Natural killer cell treated with Interleukin-12 subunit alpha and Interleukin-12 subunit beta and Interleukin-15 and Interleukin-18, amount 100 ng/mL, for 72 hours (primary cell): Measurements from ENCODE around the gene ING3. TPM values are rescaled to one million over a fixed set of nuclear protein-coding genes. Genes with fewer than 3 reads are reported as not detected.
"Not testable (repeated sequence)": the region's sequence is repeated elsewhere in the genome, so short reads cannot be mapped to it uniquely, and the experiment has no call there.

ENCODE experiments used
- ATAC-seq, 2 donors: fragments of 150-1000 bp; cut with Tn5 transposase in 1 of 2; sonication (Bioruptor Pico), chemical (Tn5 transposase) in 1 of 2; 2 replicates each; pipeline ENCODE4 v1.10.0; 2021
- DNase-seq: peaks from one replicate; pipeline ENCODE4 v3.0.0; 2022; ENCODE audit warnings: low spot score
- H3K27ac Mint-ChIP-seq, 2 donors: 1 replicate in 1 of 2; 2 replicates in 1 of 2; pipeline ENCODE4 v1.8.0; 2022; ENCODE audit warnings: mixed read lengths in 2 of 2, mild to moderate bottlenecking in 1 of 2, moderate library complexity in 1 of 2
- H3K27me3 Mint-ChIP-seq, 2 donors: 1 replicate in 1 of 2; 2 replicates in 1 of 2; pipeline ENCODE4 v1.8.0; 2022; ENCODE audit warnings: mixed read lengths in 2 of 2
- H3K36me3 Mint-ChIP-seq: one replicate; pipeline ENCODE4 v1.8.0; 2022; ENCODE audit warnings: mixed read lengths
- H3K4me1 Mint-ChIP-seq, 2 donors: 1 replicate in 1 of 2; 2 replicates in 1 of 2; pipeline ENCODE4 v1.8.0; 2022; ENCODE audit warnings: low read depth in 2 of 2, mixed read lengths in 2 of 2, mild to moderate bottlenecking in 1 of 2
- H3K4me3 Mint-ChIP-seq: one replicate; pipeline ENCODE4 v1.8.0; 2022; ENCODE audit warnings: mixed read lengths
- H3K9me3 Mint-ChIP-seq: 2 replicates; pipeline ENCODE4 v1.8.0; 2022; ENCODE audit warnings: mixed read lengths
- total RNA-seq, 2 donors: library from RNA; stranded (reverse); gene quantifications; one replicate each; pipeline ENCODE4 v1.2.3, GENCODE V29; 2022

ING3 gene
- total RNA-seq, 2 donors from 2014 or later = 20.3 to 32.2 TPM

- no peaks in the 10 kb centered on the region for H3K36me3 Mint-ChIP-seq
Observed at GRCh38 chr7:120996333-120996987, 45.9 kb downstream of the ING3 start.

GRCh38 chr7:120996988-120997345 is 46.4 kb downstream of the ING3 start:
- Mint-ChIP-seq H3K36me3 (no peaks in the 10 kb centered on the region), H3K4me3 (no peak overlapping the region), H3K27me3 (peaks cover 21 to 45% of the 10 kb centered on the region in 2 donors), H3K9me3 (no peaks in the 10 kb centered on the region), H3K4me1 (peaks cover 5 to 8% of the 10 kb centered on the region in 2 donors), H3K27ac (no peak overlapping the region)
- ATAC-seq (no peak), DNase-seq (no peak)

More at GRCh38 chr7:120996333-120996987, 45.9 kb downstream of the ING3 start:
- peaks cover 5 to 8% of the 10 kb centered on the region in 2 donors for H3K4me1 Mint-ChIP-seq
- no peak overlapping the region for H3K4me3 Mint-ChIP-seq
- ATAC-seq (no peak), DNase-seq (no peak)
- H3K27ac Mint-ChIP-seq = no peak overlapping the region
- peaks cover 21 to 46% of the 10 kb centered on the region in 2 donors for H3K27me3 Mint-ChIP-seq
- no peaks in the 10 kb centered on the region for H3K9me3 Mint-ChIP-seq

DNA sequence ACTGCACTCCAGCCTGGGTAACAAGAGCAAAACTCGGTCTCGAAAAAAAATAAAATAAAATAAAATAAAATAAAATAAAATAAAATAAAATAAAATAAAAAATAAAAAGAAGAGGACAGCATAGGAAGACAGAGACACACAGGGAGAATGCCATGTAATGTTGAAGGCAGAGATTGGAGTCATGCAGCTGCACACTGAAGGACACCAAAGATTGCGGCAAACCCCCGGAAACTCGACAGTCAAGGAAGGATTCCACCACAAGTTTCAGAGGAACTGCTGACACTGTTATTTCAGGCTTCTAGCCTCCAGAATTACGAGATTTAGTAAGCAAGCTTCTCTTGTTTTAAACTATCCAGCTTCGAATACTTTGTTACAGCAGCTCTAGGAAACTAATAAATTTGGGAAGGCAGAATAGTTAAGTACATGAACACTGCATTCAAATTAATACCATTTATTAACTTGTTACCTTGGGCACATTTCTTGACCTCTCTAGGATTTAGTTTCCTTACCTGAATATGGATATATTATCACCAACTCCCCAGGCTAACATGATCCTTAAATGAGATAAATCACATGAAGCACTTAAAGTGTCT is 47.4 kb downstream of the ING3 start:
- no peak for ATAC-seq

DNA sequence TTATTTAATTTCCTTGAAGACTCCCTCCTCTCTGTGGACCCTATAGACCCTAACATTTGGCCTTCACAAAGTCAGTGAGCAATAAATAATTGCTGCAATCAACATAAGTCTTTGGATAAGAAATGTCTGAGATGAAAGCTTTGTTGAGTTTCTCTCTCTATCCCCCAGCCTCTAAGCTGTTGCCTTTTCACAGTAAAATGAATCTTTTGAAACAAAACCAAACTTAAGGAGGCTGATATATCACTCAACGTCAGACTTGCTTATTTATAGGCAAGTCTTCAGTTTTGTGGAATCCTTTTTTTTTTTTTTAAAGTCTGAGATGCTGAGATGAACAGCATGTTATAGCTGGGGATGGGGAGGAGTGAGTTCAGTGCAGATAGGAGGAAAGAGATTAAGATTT is 47.9 kb downstream of the ING3 start:
- Mint-ChIP-seq H3K27me3 (peaks cover 27 to 41% of the 10 kb centered on the region in 2 donors), H3K9me3 (no peaks in the 10 kb centered on the region), H3K36me3 (no peaks in the 10 kb centered on the region), H3K4me1 (peaks cover 5 to 8% of the 10 kb centered on the region in 2 donors), H3K27ac (no peak overlapping the region), H3K4me3 (no peak overlapping the region)
- DNase-seq (no peak), ATAC-seq (no peak)

More for the DNA sequence above, 47.4 kb downstream of the ING3 start:
- Mint-ChIP-seq H3K4me3 (no peak overlapping the region), H3K9me3 (no peaks in the 10 kb centered on the region), H3K27me3 (peaks cover 22 to 38% of the 10 kb centered on the region in 2 donors), H3K36me3 (no peaks in the 10 kb centered on the region), H3K27ac (no peak overlapping the region), H3K4me1 (peaks cover 5 to 8% of the 10 kb centered on the region in 2 donors)
- DNase-seq = no peak

DNA sequence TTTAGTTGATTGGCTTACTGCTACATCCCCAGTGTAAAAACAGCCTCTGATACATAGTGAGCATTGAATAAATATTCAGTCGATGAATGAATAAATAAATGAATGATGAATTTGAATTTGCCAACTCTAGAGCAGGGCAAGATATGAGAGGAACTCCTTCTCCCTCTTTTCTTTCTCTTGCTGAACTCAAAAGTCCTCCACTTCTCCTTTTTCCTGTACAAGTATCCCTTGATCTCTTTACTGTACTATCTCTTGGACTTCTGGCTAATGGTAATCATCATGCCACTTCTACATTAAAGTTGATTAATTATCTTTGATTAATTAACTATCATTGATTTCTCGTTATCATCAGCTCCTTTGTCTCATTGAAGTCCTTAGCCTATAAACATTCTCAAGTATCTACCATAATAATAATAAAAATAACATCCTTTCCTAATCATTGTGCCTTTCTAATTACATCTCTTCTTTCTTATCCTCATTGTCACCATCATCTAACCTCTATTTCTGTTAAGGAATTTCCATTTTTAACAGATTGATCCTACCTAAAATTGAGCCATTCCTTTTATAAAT is 48.5 kb downstream of the ING3 start:
- Mint-ChIP-seq H3K36me3 (no peaks in the 10 kb centered on the region), H3K27me3 (peaks cover 28 to 39% of the 10 kb centered on the region in 2 donors), H3K27ac (no peak overlapping the region), H3K9me3 (no peaks in the 10 kb centered on the region), H3K4me3 (no peak overlapping the region), H3K4me1 (peaks cover 5 to 8% of the 10 kb centered on the region in 2 donors)
- DNase-seq (no peak), ATAC-seq (no peak)

GRCh38 chr7:121000081-121000983 is 49.8 kb downstream of the ING3 start:
- Mint-ChIP-seq H3K9me3 (no peaks in the 10 kb centered on the region), H3K4me3 (no peak overlapping the region), H3K4me1 (peaks cover 5 to 8% of the 10 kb centered on the region in 2 donors), H3K36me3 (no peaks in the 10 kb centered on the region), H3K27me3 (peaks cover 26 to 32% of the 10 kb centered on the region in 2 donors), H3K27ac (no peak overlapping the region)
- DNase-seq (no peak), ATAC-seq (no peak)

DNA sequence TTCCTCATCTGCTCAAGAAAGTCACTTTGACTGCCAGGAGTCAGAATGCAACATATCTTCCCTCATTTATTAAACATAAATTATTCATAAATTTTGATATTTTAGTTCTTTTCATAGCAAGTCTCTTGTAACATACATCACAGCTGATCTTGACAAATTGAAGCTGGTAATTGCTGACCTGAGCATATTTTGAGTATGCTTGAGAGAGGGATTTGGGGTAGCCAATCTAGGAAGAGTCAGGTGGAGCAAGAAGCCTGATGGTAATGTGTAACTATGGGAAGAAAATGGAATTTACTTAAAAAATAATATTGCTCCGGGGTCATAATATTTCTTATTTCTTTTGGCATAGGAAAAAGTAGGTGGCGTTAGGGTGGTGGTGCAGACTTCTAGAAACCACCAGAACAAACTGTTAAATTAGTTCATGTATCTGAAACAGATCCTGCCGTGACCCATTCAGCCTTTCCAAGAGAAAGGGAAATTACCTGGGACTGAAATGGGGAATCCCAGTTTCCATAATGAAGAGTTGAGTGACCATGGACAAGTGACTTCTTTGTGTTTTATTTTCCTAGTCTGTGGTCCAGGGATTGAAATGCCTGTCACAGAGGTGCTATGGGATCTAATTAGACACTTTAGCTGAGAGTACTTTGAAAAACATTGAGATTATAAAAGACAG is 50.8 kb downstream of the ING3 start:
- Mint-ChIP-seq H3K9me3 (no peaks in the 10 kb centered on the region), H3K4me1 (peaks cover 5 to 8% of the 10 kb centered on the region in 2 donors), H3K27me3 (peaks cover 21 to 30% of the 10 kb centered on the region in 2 donors), H3K4me3 (no peak overlapping the region), H3K27ac (no peak overlapping the region), H3K36me3 (no peaks in the 10 kb centered on the region)
- no peak for ATAC-seq
- no peak for DNase-seq

DNA sequence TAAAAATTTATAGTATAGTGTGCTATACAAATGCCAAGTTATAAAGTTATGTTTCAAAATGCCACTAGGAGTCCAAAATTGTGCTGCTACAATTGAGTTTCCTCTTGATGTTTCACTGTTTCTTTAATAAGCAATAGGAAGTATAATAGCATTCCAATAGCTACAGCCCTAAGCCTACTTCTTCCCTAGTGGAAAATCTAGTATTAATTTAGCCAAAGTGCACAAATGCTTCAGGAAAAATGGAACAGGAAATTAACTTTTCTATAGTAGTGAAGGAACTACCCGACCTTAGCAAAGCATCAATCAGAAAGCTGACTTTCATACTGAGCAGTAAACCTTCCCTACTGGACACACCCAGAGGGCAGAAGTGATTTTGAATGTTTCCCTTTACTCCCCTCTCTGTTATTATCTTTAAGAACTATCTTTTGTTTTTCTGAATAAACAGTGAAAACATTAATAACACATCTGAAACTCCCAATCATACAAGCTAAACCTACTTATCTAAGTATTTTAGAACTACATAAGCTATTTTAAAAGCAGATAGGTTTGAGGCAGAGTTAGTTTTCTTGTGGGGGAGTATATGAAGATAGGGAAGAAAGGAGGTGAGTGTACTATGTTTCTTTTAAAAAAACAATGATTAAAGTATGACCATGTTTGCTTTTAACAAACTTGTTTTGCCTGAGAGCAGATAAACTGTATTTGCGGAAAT is 51.6 kb downstream of the ING3 start:
- no peaks in the 10 kb centered on the region for H3K9me3 Mint-ChIP-seq
- no peak overlapping the region for H3K27ac Mint-ChIP-seq
- no peak overlapping the region for H3K4me3 Mint-ChIP-seq
- H3K36me3 Mint-ChIP-seq = no peaks in the 10 kb centered on the region
- peaks cover 19 to 25% of the 10 kb centered on the region in 2 donors for H3K27me3 Mint-ChIP-seq
- DNase-seq (no peak), ATAC-seq (no peak)
- H3K4me1 Mint-ChIP-seq = peaks cover 0 to 2% of the 10 kb centered on the region in 2 donors

DNA sequence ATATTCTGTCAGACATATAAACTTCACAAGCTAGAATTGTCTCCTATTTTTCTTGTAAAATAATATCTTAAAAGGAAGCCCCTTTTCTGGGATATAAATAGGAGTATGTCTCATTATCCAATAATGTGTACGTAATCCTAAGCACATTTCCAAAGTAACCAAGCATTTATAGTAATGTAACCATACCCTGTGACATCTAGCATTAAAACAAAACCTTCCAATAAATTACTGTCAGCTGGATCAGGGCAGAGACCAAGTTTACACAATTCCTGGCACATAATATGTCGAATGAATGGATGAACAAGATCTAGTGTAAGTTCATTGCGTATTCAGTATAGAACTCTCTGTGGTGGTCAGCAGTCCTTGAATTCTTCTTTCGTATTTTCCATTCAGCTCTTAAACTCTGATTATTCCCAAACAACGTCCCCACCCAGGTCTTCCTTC is 52.2 kb downstream of the ING3 start:
- peaks cover 0 to 2% of the 10 kb centered on the region in 2 donors for H3K4me1 Mint-ChIP-seq
- H3K9me3 Mint-ChIP-seq = no peaks in the 10 kb centered on the region
- peaks cover 22 to 29% of the 10 kb centered on the region in 2 donors for H3K27me3 Mint-ChIP-seq
- H3K27ac Mint-ChIP-seq = no peak overlapping the region
- no peak for DNase-seq
- H3K36me3 Mint-ChIP-seq = no peaks in the 10 kb centered on the region
- no peak overlapping the region for H3K4me3 Mint-ChIP-seq
- ATAC-seq = no peak

GRCh38 chr7:121003986-121004685 is 53.6 kb downstream of the ING3 start:
- Mint-ChIP-seq H3K4me1 (peaks cover 0 to 2% of the 10 kb centered on the region in 2 donors), H3K4me3 (no peak overlapping the region), H3K36me3 (no peaks in the 10 kb centered on the region), H3K27me3 (peaks cover 25 to 41% of the 10 kb centered on the region in 2 donors), H3K9me3 (no peaks in the 10 kb centered on the region), H3K27ac (no peak overlapping the region)
- ATAC-seq (no peak), DNase-seq (no peak)

- not testable (repeated sequence) for DNase-seq, H3K27ac Mint-ChIP-seq, H3K4me3 Mint-ChIP-seq, H3K9me3 Mint-ChIP-seq, H3K4me1 Mint-ChIP-seq, H3K36me3 Mint-ChIP-seq, ATAC-seq
- peaks cover 25 to 43% of the 10 kb centered on the region in 2 donors for H3K27me3 Mint-ChIP-seq
Observed at GRCh38 chr7:121005058-121005457, 54.5 kb downstream of the ING3 start.

DNA sequence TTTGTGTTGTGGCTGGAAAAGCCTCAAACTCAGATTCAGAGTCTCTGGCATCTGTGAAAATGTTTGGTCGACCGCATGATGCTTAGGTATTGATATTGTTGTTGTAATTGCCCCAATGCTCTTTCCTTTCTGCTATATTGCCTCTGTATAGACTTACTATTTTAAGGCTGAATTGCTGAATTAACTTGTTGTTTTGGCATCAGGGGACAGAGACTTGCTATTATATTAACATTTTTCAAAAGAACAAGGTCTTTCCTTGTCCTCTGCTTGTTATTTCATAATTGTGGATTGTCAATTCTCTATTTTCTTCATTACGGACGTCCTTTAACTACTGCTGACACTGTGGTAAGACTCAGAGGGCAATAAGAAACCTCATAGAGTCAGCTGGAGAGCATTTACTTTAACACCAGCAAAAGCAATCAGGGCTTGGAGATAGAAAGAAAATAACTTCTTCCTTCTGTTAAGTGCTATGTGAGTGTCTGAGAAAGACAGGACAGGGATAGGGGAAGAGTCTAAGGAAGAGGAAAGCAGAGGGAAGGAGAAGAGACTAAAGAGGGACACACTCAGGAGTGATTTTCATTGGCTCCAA is 55.5 kb downstream of the ING3 start:
- Mint-ChIP-seq H3K4me1 (no peaks in the 10 kb centered on the region), H3K27me3 (peaks cover 25 to 43% of the 10 kb centered on the region in 2 donors), H3K9me3 (no peaks in the 10 kb centered on the region), H3K4me3 (no peak overlapping the region), H3K27ac (no peak overlapping the region), H3K36me3 (no peaks in the 10 kb centered on the region)
- DNase-seq (no peak), ATAC-seq (no peak)
